GM12801 (cell line): ENCODE data around the gene ANKRD11.

Experiments used
- CTCF ChIP-seq: IDR thresholded peaks from one replicate; pipeline ENCODE4 v1.5.1; 2011; ENCODE audit warnings: control low read depth; ENCODE audit not compliant: insufficient read length; ENCODE audit errors: extremely low read depth

Gene ANKRD11

GRCh38 chr16:89331371-89332109 lies 158.8 kb downstream of the ANKRD11 start:
- TF ChIP-seq CTCF, result no peak

DNA sequence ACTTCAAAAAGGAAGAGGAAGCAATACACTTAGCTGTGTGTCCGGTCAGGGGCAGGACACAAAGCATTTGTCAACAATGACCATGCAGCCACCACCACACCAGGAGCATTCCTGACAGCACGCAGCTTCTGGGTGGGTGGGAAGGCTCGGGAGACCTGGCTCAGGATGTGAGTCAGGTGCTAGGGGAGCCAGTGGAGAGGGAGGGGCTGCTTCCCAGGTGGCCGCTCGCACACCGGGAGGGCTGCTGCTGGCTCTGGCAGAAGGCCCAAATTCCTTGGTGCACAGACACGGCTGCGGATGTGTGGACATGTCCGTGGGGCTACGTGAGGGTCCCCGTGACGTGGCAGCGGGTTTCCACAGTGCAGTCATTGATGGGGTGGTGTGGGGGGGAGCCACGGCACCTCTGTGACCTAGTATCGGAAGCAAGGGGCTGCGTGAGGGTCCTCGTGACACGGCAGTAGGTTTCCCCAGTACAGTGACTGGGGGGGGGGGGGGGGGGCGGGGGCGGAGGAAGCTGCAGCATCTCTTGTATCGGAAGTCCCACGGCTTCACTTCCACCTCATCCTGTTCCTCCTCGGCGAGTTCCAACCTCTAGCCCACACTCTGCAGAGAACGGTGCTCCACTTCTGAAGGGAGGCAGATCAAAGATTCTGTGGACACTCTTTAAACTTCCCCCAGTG lies 160.0 kb downstream of the ANKRD11 start:
- no peak for TF ChIP-seq CTCF

GRCh38 chr16:89326721-89327120 lies 163.6 kb downstream of the ANKRD11 start:
- no peak for TF ChIP-seq CTCF

DNA sequence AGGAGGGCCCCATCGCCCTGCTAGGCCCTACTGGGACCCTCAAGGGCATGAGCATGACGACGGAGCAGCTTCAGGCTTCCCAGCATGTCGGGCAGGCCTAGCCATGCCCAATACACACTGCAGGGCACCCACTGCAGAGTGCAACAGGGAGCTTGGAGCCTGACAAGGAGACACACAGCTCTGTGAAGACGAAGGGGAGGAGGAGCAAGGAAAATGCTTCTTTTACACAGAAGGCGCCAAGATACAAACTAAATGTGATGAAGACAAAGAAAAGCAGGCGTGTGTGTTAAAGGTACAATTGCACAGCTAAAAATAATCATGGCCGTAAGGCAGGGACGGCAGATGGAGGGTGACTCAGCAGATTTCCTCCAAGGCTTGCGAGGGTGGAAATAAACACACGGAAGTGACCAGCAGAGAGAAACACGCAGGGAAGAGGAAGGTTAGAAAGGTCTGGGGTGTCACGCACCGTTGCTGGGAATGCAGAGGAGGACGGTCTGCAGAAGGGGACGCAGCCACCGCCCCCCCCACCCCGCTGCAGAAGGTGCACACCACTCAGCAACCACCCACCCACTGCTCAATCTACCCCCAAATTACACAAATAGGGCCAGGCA lies 164.4 kb downstream of the ANKRD11 start:
- TF ChIP-seq CTCF, result no peak

DNA sequence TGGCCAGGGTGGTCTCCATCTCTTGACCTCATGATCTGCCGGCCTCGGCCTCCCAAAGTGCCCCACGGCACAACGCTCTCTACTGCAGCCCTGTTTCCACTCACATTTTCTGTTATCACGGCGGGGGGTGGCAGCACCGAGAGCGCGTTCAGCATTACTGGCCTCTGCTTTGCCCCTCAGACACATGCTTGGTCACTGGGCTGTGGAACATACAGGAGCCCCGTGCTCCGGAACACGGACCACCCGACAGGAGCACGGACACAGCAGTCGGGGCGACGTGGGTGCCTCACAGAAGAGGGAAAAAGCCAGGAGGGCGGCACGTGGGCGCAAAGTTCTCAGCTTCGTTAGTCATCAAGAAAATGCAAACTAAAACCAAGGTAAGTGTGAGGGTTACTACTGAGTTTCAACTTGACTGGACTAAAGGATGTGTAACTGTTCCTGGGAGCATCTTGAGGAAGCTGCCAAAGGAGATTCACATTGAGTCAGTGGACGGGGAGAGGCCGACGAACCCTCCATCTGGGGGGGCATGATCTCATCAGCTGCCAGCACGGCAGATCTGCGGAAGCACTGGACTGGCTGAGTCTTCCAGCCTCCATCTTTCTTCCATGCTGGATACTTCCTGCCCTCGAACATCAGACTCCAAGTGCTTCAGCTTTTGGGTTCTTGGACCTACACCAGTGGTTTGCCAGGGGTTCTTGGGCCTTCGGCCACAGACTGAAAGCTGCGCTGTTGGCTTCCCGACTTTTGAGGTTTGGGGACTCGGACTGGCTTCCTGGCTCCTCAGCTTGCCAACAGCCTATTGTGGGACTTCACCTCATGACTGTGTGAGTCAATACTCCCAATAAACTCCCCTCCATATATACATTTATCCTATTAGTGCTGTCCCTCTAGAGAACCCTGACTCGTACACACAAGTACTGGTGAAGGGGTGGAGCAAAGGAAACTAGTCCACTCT lies 166.0 kb downstream of the ANKRD11 start:
- no peak for TF ChIP-seq CTCF

DNA sequence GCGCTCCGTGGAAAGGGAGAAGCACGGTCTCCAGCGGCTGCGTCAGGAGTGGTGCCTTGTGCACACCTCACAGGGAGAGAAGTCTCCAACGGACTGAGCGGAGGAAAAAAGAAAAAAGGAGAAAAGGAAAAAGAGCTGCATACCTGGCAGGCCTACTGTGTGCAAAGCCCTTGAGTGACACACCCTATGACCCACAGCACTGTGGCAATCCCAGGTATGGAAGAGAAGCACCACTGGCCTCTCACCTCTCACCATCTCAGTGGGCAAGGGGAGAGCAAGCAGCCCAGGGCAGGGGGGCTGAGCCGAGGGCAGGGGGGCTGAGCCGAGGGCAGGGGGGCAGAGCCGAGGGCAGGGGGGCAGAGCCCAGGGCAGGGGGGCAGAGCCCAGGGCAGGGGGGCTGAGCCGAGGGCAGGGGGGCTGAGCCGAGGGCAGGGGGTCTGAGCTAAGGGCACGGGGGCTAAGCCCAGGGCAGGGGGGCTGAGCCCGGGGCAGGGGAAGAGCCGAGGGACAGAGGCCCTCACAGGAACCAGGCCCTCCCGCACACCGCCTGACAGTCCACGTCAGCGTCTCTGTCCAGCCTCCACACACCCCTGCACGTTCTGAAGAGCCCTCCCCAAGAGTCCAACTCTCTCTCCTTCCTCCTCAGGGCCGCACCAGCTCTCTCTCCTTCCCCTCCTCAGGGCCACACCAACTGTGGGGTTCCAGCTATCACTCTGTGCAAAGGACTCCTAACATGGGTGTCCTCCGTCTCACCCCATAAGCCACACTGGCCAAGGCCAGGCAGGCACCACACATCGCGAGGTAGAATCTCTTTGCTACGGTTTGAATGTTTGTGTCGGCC lies 167.0 kb downstream of the ANKRD11 start:
- TF ChIP-seq CTCF, result no peak
